NB4 (cell line): Measurements from ENCODE around the gene PCSK5.

Experiments
- DNase-seq: peaks from one replicate; pipeline ENCODE4 v3.0.0; 2010; ENCODE audit warnings: low read depth
- H3K4me3 ChIP-seq: one replicate; pipeline ENCODE4 v1.5.1; 2011; ENCODE audit warnings: mild to moderate bottlenecking, low read depth, low read length, moderate library complexity
- MYC ChIP-seq: IDR thresholded peaks from 2 replicates; pipeline ENCODE4 v1.6.1; 2011; ENCODE audit warnings: low read depth, low read length
- POLR2A ChIP-seq: IDR thresholded peaks from 2 replicates; pipeline ENCODE4 v1.6.1; 2011; ENCODE audit warnings: mild to moderate bottlenecking; ENCODE audit not compliant: insufficient read length; ENCODE audit errors: extremely low read depth
- TF ChIP-seq, protein P1 (sequence below): IDR thresholded peaks from one replicate; pipeline ENCODE4 v1.5.1; 2012; ENCODE audit warnings: low read depth, low read length
- TF ChIP-seq, protein P2 (sequence below): IDR thresholded peaks from 2 replicates; pipeline ENCODE4 v1.6.1; 2011; ENCODE audit warnings: low read depth, low read length

Gene PCSK5

DNA sequence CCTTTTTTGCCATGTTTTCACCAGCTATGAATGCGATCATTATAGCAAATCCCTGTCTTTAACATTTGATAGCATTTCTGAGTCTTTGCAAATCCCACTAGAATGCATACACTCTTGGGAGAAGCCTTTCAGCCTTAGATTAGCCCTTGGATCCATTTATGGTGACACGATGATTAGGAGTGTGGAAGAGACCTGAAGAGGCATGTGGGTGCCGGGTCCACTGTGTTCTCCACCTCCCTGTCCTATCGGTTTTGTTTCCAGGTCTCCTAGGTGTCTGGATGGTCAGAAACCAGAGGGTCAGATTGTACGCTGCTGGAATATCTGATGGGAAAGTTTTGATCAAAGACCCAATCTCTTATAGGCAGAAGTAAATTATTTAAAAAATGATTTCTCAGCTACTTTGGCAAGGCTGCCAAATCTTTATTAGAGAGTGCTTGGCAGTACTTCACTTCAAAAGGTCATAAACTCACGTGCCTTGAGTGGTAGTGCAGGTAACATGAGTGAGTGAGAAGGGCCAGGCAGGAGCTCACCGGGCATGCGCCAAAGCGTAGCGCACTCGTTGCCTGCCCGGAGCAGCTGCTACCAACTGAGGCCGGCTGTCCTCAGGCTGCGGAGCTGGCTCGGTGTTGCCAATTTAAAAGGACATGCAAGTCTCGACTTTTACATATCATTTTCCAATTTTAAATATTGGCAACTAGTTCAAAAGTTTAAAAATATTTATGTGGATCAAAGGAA, 51.3 kb downstream of the PCSK5 start:
- DNase-seq: no peak
- TF ChIP-seq MYC (no peak), POLR2A (no peak)
- TF ChIP-seq, protein P1, sequence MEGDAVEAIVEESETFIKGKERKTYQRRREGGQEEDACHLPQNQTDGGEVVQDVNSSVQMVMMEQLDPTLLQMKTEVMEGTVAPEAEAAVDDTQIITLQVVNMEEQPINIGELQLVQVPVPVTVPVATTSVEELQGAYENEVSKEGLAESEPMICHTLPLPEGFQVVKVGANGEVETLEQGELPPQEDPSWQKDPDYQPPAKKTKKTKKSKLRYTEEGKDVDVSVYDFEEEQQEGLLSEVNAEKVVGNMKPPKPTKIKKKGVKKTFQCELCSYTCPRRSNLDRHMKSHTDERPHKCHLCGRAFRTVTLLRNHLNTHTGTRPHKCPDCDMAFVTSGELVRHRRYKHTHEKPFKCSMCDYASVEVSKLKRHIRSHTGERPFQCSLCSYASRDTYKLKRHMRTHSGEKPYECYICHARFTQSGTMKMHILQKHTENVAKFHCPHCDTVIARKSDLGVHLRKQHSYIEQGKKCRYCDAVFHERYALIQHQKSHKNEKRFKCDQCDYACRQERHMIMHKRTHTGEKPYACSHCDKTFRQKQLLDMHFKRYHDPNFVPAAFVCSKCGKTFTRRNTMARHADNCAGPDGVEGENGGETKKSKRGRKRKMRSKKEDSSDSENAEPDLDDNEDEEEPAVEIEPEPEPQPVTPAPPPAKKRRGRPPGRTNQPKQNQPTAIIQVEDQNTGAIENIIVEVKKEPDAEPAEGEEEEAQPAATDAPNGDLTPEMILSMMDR: no peak
- TF ChIP-seq, protein P2, sequence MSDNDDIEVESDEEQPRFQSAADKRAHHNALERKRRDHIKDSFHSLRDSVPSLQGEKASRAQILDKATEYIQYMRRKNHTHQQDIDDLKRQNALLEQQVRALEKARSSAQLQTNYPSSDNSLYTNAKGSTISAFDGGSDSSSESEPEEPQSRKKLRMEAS: no peak
- H3K4me3 ChIP-seq: no peak overlapping the region

DNA sequence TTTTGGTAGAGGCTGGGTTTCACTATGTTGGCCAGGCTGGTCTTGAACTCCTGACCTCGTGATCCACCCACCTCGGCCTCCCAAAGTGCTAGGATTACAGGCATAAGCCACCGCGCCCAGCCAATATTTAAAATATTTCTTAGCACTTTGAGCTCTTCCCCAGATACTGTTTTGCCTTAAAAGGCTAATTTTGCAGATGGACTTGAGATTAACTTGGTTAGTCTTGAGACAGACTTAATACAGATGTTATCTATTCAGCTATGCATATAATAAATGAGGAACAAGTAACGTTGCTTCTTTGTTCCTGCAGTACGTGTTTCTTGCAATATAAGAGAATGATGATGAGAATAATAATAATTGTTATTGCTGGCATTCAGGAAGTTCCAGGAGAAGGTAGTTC, 56.3 kb downstream of the PCSK5 start:
- no peak overlapping the region for H3K4me3 ChIP-seq
- DNase-seq: no peak
- TF ChIP-seq MYC (no peak), POLR2A (no peak)
- TF ChIP-seq, protein P1: no peak
- TF ChIP-seq, protein P2: no peak

DNA sequence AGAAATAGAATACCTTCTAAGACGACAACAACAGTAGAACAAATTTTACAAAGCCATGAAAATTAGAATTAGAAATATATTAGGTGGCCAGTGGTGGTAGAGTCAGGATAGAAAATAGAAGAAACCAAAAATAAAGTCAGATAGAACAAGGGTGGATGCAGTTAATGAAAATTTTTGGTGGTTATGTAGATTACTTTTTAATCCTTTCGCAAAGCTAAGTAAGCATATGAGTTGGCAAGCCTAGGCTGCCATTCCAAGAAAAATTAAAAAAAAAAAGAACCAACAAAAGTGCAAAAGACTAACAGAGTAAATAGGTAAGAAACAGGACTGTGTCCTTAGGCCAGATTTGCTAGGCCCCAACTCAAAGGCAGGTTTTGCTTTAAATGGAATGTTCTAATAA, 56.8 kb downstream of the PCSK5 start:
- no peak for DNase-seq
- TF ChIP-seq, protein P1: no peak
- TF ChIP-seq, protein P2: no peak
- TF ChIP-seq POLR2A: no peak
- no peak for TF ChIP-seq MYC
- no peak overlapping the region for H3K4me3 ChIP-seq

DNA sequence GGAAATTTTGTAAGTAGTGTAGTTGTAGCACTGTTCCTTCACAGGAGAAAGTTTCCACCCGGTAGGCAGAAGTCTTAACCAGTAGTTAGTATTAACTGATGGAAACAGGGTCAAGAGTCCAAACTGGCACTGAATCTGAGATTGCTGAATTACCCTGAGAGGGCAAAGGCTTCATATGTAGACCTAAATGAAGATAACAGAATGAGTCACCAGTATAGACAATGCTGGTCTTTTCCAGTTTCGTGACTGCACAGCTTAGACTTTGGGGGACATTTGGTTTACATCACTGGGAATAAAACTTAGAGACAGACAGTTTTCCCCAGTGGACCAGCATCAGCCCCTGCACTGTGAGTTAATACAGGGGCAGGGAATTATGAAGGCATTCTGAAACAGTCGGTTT, 60.5 kb downstream of the PCSK5 start:
- no peak for TF ChIP-seq POLR2A
- TF ChIP-seq, protein P2: no peak
- DNase-seq: no peak

DNA sequence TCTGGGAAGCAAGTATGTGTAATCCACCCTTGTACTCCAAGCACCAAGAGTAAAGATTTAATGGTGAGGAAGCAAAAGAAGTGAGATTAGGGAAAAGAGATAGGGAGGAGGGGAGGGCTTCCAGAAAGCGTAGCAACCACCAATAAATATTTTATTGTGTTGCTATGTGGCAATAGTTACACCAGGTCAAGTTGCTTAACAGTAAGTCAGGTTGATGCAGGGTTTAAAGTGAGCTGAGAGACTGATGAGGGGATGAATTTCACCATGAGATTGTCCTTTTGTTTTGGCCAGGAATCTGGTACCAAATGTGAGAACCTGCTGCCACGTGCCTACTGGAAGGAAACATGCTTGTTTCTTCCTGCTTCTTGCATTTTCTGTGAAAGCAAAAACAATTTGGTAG, 62.7 kb downstream of the PCSK5 start:
- DNase-seq: no peak

More for the DNA sequence above, 60.5 kb downstream of the PCSK5 start:
- no peak overlapping the region for H3K4me3 ChIP-seq

DNA sequence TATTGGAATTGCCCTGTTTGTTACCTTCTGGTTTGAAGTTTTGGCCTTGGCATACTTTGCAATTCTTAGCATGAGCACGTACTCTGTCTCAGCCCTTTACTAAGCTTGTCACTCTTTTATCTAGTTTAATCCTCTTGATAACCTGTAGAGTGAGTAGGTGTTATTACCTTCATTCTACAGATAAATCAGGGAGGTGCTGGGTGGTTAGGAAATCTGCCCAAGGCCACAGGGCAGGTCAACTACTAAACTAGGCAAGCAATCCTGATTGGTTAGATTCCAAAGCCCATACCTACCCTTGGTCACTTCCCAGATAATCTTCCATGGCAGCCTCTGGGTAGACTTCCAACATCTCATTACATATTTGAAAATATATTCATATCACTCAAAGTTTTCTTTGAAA, 65.7 kb downstream of the PCSK5 start:
- DNase-seq: no peak
- TF ChIP-seq, protein P2: no peak
- TF ChIP-seq POLR2A (no peak), MYC (no peak)
- TF ChIP-seq, protein P1: no peak
- H3K4me3 ChIP-seq: no peak overlapping the region

More for the DNA sequence above, 62.7 kb downstream of the PCSK5 start:
- TF ChIP-seq, protein P1: no peak
- H3K4me3 ChIP-seq: no peak overlapping the region
